Measurements from ENCODE around the gene AFAP1. TPM values are rescaled to one million over a fixed set of nuclear protein-coding genes. Genes with fewer than 3 reads are reported as not detected.

AFAP1 gene
- total RNA-seq (2014; rRNA removed; shearing (Covaris generic)), result 12.3 and 13.9 TPM in 2 replicates

GRCh38 chr4:7939377-7940108 lies at the start of gene AFAP1:
Gene AFAP1, minus strand, starts transcription at chr4:7939861. Its CDS starts 67,783 bp downstream, at chr4:7872078.
- peak; percentile 89 to 94 for DNase-seq
- peak within 1 kb of the TSS; percentile 91 for H3K4me3 ChIP-seq
- no peaks in the 10 kb centered on the region for H3K36me3 ChIP-seq
- peak within 1 kb of the TSS; percentile 45; the same call in 1 of the 2 replicates for H3K27ac ChIP-seq
- H3K27me3 ChIP-seq, result no peaks in the 10 kb centered on the region
- peaks cover 8% of the 10 kb centered on the region for H3K4me1 ChIP-seq
- no peaks in the 10 kb centered on the region for H3K9me3 ChIP-seq (replicated peaks)

GRCh38 chr4:7988437-7988836 lies 48.8 kb upstream of the AFAP1 start:
- H3K27ac ChIP-seq, result no peak overlapping the region
- no peak for DNase-seq
- H3K36me3 ChIP-seq, result no peaks in the 10 kb centered on the region
- no peaks in the 10 kb centered on the region for H3K9me3 ChIP-seq (replicated peaks)
- H3K27me3 ChIP-seq, result no peaks in the 10 kb centered on the region
- peaks cover 7% of the 10 kb centered on the region; the same call in 1 of the 2 replicates for H3K4me1 ChIP-seq
- no peak overlapping the region for H3K4me3 ChIP-seq

- no peaks in the 10 kb centered on the region for H3K27me3 ChIP-seq
- DNase-seq, result peak; percentile 79 to 89
- no peak overlapping the region for H3K27ac ChIP-seq
These were observed 47.7 kb upstream of the AFAP1 start for GRCh38 chr4:7987148-7987989.

GRCh38 chr4:7985891-7986441 lies 46.3 kb upstream of the AFAP1 start:
- H3K4me1 ChIP-seq, result peaks cover 7% of the 10 kb centered on the region; the same call in 1 of the 2 replicates
- no peak overlapping the region for H3K27ac ChIP-seq
- H3K27me3 ChIP-seq, result no peaks in the 10 kb centered on the region; the same call in 1 of the 2 replicates
- H3K4me3 ChIP-seq, result no peak overlapping the region
- H3K36me3 ChIP-seq, result no peaks in the 10 kb centered on the region
- DNase-seq, result peak in 1 of 2 experiments; percentile 54
- H3K9me3 ChIP-seq (replicated peaks), result no peaks in the 10 kb centered on the region

More at GRCh38 chr4:7987148-7987989, 47.7 kb upstream of the AFAP1 start:
- Histone ChIP-seq H3K9me3 (replicated peaks) (no peaks in the 10 kb centered on the region), H3K4me1 (peaks cover 7% of the 10 kb centered on the region; the same call in 1 of the 2 replicates), H3K4me3 (no peak overlapping the region), H3K36me3 (no peaks in the 10 kb centered on the region)

GRCh38 chr4:7985072-7985471 lies 45.4 kb upstream of the AFAP1 start:
- Histone ChIP-seq H3K27me3 (no peaks in the 10 kb centered on the region; the same call in 1 of the 2 replicates), H3K36me3 (no peaks in the 10 kb centered on the region), H3K4me1 (peaks cover 7% of the 10 kb centered on the region; the same call in 1 of the 2 replicates), H3K4me3 (no peak overlapping the region), H3K9me3 (replicated peaks) (no peaks in the 10 kb centered on the region), H3K27ac (no peak overlapping the region)
- DNase-seq, result no peak

- Histone ChIP-seq H3K27me3 (no peaks in the 10 kb centered on the region; the same call in 1 of the 2 replicates), H3K36me3 (no peaks in the 10 kb centered on the region), H3K27ac (no peak overlapping the region), H3K4me3 (no peak overlapping the region), H3K9me3 (replicated peaks) (no peaks in the 10 kb centered on the region), H3K4me1 (peaks cover 11% of the 10 kb centered on the region)
- DNase-seq, result no peak
These were observed 44.7 kb upstream of the AFAP1 start for GRCh38 chr4:7984286-7984925.

- H3K4me3 ChIP-seq, result no peak overlapping the region
- no peak overlapping the region for H3K27ac ChIP-seq
- no peaks in the 10 kb centered on the region for H3K36me3 ChIP-seq
- no peaks in the 10 kb centered on the region for H3K9me3 ChIP-seq (replicated peaks)
- DNase-seq, result no peak
- H3K27me3 ChIP-seq, result no peaks in the 10 kb centered on the region; the same call in 1 of the 2 replicates
- peaks cover 19% of the 10 kb centered on the region for H3K4me1 ChIP-seq
These were observed 43.6 kb upstream of the AFAP1 start for GRCh38 chr4:7983296-7983695.

- H3K9me3 ChIP-seq (replicated peaks), result no peaks in the 10 kb centered on the region
These were observed 42.2 kb upstream of the AFAP1 start for GRCh38 chr4:7981738-7982394.

GRCh38 chr4:7980036-7980435 lies 40.4 kb upstream of the AFAP1 start:
- no peak overlapping the region for H3K4me3 ChIP-seq
- DNase-seq, result no peak
- no peaks in the 10 kb centered on the region for H3K36me3 ChIP-seq
- H3K9me3 ChIP-seq (replicated peaks), result no peaks in the 10 kb centered on the region
- peaks cover 12% of the 10 kb centered on the region for H3K4me1 ChIP-seq
- H3K27ac ChIP-seq, result no peak overlapping the region
- H3K27me3 ChIP-seq, result no peaks in the 10 kb centered on the region; the same call in 1 of the 2 replicates

More at GRCh38 chr4:7981738-7982394, 42.2 kb upstream of the AFAP1 start:
- Histone ChIP-seq H3K4me3 (no peak overlapping the region), H3K4me1 (peaks cover 19% of the 10 kb centered on the region), H3K27ac (no peak overlapping the region), H3K27me3 (no peaks in the 10 kb centered on the region; the same call in 1 of the 2 replicates), H3K36me3 (no peaks in the 10 kb centered on the region)
- no peak for DNase-seq

GRCh38 chr4:7979652-7979968 lies 39.9 kb upstream of the AFAP1 start:
- no peaks in the 10 kb centered on the region for H3K36me3 ChIP-seq
- no peaks in the 10 kb centered on the region for H3K9me3 ChIP-seq (replicated peaks)
- no peaks in the 10 kb centered on the region; the same call in 1 of the 2 replicates for H3K27me3 ChIP-seq
- DNase-seq, result no peak
- peaks cover 12% of the 10 kb centered on the region for H3K4me1 ChIP-seq
- H3K27ac ChIP-seq, result no peak overlapping the region
- H3K4me3 ChIP-seq, result no peak overlapping the region

GRCh38 chr4:7978907-7979651 lies 39.4 kb upstream of the AFAP1 start:
- Histone ChIP-seq H3K9me3 (replicated peaks) (no peaks in the 10 kb centered on the region), H3K27ac (no peak overlapping the region), H3K27me3 (no peaks in the 10 kb centered on the region; the same call in 1 of the 2 replicates), H3K4me1 (peaks cover 12% of the 10 kb centered on the region), H3K4me3 (no peak overlapping the region), H3K36me3 (no peaks in the 10 kb centered on the region)
- no peak for DNase-seq

- no peak for DNase-seq
- no peaks in the 10 kb centered on the region; the same call in 1 of the 2 replicates for H3K27me3 ChIP-seq
- H3K27ac ChIP-seq, result no peak overlapping the region
- H3K9me3 ChIP-seq (replicated peaks), result no peaks in the 10 kb centered on the region
- H3K4me1 ChIP-seq, result peaks cover 12% of the 10 kb centered on the region
- H3K4me3 ChIP-seq, result no peak overlapping the region
- no peaks in the 10 kb centered on the region for H3K36me3 ChIP-seq
These were observed 38.8 kb upstream of the AFAP1 start for GRCh38 chr4:7978489-7978888.

GRCh38 chr4:7976634-7977033 lies 37.0 kb upstream of the AFAP1 start:
- Histone ChIP-seq H3K4me3 (no peak overlapping the region), H3K4me1 (peaks cover 22% of the 10 kb centered on the region), H3K27ac (no peak overlapping the region), H3K36me3 (no peaks in the 10 kb centered on the region), H3K27me3 (no peaks in the 10 kb centered on the region; the same call in 1 of the 2 replicates), H3K9me3 (replicated peaks) (no peaks in the 10 kb centered on the region)
- DNase-seq, result no peak

Data from SJCRH30 (cell line).